PC-9 (cell line): Measurements from ENCODE around the gene OCA2. TPM values are rescaled to one million over a fixed set of nuclear protein-coding genes. Genes with fewer than 3 reads are reported as not detected.

Experiments
- BruUV-seq: library from RNA; stranded (reverse); fragments of 400-500 nt; replicated peaks from 2 replicates; lab custom pipeline; 2021; lab: Mats Ljungman, UMichigan
- CTCF ChIA-PET: fragments of 300-600 bp; sonication (Branson Sonifier 250); formaldehyde crosslinking; loops from one replicate; lab custom pipeline; 2022; ENCODE audit warnings: antibody characterized with exemption; lab: Charles Lee
- POLR2A ChIA-PET: fragments of 300-600 bp; sonication (Branson Sonifier 250); formaldehyde crosslinking; loops from one replicate; lab custom pipeline; 2022; ENCODE audit warnings: antibody characterized with exemption; ENCODE audit not compliant: unreplicated experiment; lab: Charles Lee
- DNase-seq, 2 experiments: peaks; one replicate each; pipeline versions ENCODE4 v3.0.0 to v3.0.0-alpha.2; 2015 to 2022; ENCODE audit warnings: mixed read lengths in 1 of 2
- H2AFZ ChIP-seq: fragments of 200-600 bp; sonication (generic); 2 replicates; pipeline ENCODE4 v1.8.1; 2017; ENCODE audit warnings: antibody characterized with exemption
- H3F3A ChIP-seq: fragments of 200-600 bp; sonication (generic); 2 replicates; pipeline ENCODE4 v1.8.1; 2017; ENCODE audit warnings: antibody characterized with exemption, mild to moderate bottlenecking, low read depth; ENCODE audit not compliant: insufficient read depth
- H3K27ac ChIP-seq: fragments of 200-600 bp; sonication (generic); 2 replicates; pipeline ENCODE4 v1.6.1; 2016; ENCODE audit warnings: mixed run types
- H3K27me3 ChIP-seq: fragments of 200-600 bp; sonication (generic); 2 replicates; pipeline ENCODE4 v1.6.1; 2016; ENCODE audit warnings: low read depth, mixed run types; ENCODE audit not compliant: insufficient read depth
- H3K36me3 ChIP-seq: fragments of 200-600 bp; sonication (generic); 2 replicates; pipeline ENCODE4 v1.6.1; 2016; ENCODE audit warnings: low read depth, mixed run types
- H3K4me1 ChIP-seq: fragments of 200-600 bp; sonication (generic); replicated peaks from 2 replicates; pipeline ENCODE4 v1.6.1; 2016; ENCODE audit warnings: mixed run types; ENCODE audit not compliant: insufficient read depth
- H3K4me2 ChIP-seq: fragments of 200-600 bp; sonication (generic); 2 replicates; pipeline ENCODE4 v1.6.1; 2017; ENCODE audit warnings: mixed run types
- H3K4me3 ChIP-seq: fragments of 200-600 bp; sonication (generic); 2 replicates; pipeline ENCODE4 v1.6.1; 2016; ENCODE audit warnings: mixed run types
- H3K79me2 ChIP-seq: fragments of 200-600 bp; sonication (generic); 2 replicates; pipeline ENCODE4 v1.6.1; 2017; ENCODE audit warnings: low read depth, mixed run types
- H3K9me2 ChIP-seq: fragments of 200-600 bp; sonication (generic); 2 replicates; pipeline ENCODE4 v1.8.1; 2017; ENCODE audit warnings: mild to moderate bottlenecking; ENCODE audit not compliant: insufficient read depth
- H3K9me3 ChIP-seq: fragments of 200-600 bp; sonication (generic); 2 replicates; pipeline ENCODE4 v1.8.1; 2016; ENCODE audit warnings: low read depth; ENCODE audit not compliant: insufficient read depth
- H4K20me1 ChIP-seq: fragments of 200-600 bp; sonication (generic); 2 replicates; pipeline ENCODE4 v1.8.1; 2017; ENCODE audit not compliant: insufficient read depth
- EZH2 ChIP-seq: fragments of 200-600 bp; sonication (generic); IDR thresholded peaks from 2 replicates; pipeline ENCODE4 v1.8.0; 2017; ENCODE audit warnings: antibody characterized with exemption, low read depth
- intact Hi-C: fragments of 100-400 bp; cut with micrococcal nuclease; formaldehyde crosslinking; loops from one replicate; pipeline ENCODE4 v1.10.0; 2022; ENCODE audit not compliant: unreplicated experiment
- total RNA-seq: library from RNA; stranded (reverse); gene quantifications from 2 replicates; pipeline ENCODE4 v1.2.3, GENCODE V29; 2021
- TF ChIP-seq, protein P1 (sequence below): fragments of 200-600 bp; sonication (generic); conservative IDR thresholded peaks from 2 replicates; pipeline ENCODE4 v1.6.1; 2017; ENCODE audit warnings: mixed run types, antibody characterized with exemption, mild to moderate bottlenecking, moderate library complexity

OCA2 gene
- total RNA-seq, 1 experiment from 2014 or later: not detected

DNA sequence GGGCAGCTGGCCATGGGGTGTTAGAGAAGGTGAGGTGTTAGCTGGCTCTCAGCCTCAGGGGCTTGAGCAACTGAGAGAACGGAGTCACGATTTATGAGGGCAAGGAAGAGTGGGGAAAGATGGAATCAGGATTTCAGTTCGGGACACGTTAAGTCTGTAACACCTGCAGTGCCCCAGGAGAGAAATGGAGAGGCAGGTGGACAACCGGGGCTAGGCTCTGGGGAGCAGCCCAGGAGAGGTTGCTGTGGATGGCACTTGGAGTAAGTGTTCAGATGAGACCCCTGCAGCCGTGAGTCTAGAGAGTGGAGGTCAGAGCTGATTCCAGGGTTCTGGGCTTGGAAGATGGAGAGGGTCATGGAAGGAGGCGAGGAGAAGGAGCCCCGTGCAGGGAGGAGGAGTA, 237.9 kb downstream of the OCA2 start:
- H3K9me2 ChIP-seq: no peaks in the 10 kb centered on the region
- no peak overlapping the region for H3K27ac ChIP-seq
- ChIA-PET CTCF (no interaction called here), POLR2A (no interaction called here)
- no peaks in the 10 kb centered on the region for H3F3A ChIP-seq
- no peaks in the 10 kb centered on the region for H4K20me1 ChIP-seq
- no peaks in the 10 kb centered on the region for H3K9me3 ChIP-seq
- peaks cover 33% of the 10 kb centered on the region for H3K27me3 ChIP-seq
- TF ChIP-seq EZH2: no peak
- TF ChIP-seq, protein P1, sequence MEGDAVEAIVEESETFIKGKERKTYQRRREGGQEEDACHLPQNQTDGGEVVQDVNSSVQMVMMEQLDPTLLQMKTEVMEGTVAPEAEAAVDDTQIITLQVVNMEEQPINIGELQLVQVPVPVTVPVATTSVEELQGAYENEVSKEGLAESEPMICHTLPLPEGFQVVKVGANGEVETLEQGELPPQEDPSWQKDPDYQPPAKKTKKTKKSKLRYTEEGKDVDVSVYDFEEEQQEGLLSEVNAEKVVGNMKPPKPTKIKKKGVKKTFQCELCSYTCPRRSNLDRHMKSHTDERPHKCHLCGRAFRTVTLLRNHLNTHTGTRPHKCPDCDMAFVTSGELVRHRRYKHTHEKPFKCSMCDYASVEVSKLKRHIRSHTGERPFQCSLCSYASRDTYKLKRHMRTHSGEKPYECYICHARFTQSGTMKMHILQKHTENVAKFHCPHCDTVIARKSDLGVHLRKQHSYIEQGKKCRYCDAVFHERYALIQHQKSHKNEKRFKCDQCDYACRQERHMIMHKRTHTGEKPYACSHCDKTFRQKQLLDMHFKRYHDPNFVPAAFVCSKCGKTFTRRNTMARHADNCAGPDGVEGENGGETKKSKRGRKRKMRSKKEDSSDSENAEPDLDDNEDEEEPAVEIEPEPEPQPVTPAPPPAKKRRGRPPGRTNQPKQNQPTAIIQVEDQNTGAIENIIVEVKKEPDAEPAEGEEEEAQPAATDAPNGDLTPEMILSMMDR: no peak
- H3K4me3 ChIP-seq: no peak overlapping the region
- H3K79me2 ChIP-seq: no peaks in the 10 kb centered on the region
- H3K4me2 ChIP-seq: no peak overlapping the region
- no peak overlapping the region for H2AFZ ChIP-seq
- no peak for DNase-seq
- H3K4me1 ChIP-seq: no peaks in the 10 kb centered on the region
- BruUV-seq: no TSS peak
- intact Hi-C loops: no loop called here
- no peaks in the 10 kb centered on the region for H3K36me3 ChIP-seq

DNA sequence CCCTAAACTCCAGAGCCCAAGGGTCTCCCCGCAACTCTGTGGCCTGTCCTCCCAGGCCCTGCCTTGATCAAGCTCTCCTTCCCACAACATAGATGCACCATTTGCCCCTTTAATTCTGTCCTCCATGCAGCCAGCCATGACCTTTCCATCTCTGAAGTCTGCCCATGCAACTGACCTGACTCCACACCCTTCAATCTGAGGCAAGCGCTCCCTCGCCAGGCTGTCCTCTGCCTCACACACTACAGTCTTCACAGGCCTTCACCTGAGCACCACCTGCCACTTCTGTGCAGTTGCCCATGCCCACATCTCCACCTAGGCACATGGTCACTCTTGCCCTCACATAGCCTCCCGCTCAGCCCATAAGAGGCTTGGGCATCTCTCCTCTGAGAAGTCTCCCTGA, 244.0 kb downstream of the OCA2 start:
- CTCF ChIA-PET: no interaction called here

DNA sequence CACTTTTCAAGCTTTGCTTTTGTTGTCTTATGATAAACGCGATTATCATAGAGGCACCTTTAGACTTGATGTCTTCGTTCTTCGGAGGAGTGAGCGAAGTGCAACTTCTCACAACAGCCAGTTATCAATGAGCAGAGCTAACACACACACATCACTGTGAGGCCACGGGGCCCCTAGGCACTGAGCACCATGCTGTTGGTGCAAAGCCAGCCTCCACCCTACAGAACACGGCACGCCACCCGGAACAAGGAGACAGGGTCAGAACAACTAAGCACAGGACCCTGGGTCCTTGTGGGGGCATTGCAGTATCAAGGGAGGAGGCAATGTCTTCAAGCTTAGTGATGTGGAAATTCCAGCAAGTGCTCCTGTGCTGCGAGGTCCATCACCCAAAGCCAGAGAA, 244.5 kb downstream of the OCA2 start:
- Histone ChIP-seq H4K20me1 (no peaks in the 10 kb centered on the region), H3K9me2 (no peaks in the 10 kb centered on the region), H3F3A (no peaks in the 10 kb centered on the region), H3K27ac (no peak overlapping the region), H3K27me3 (peaks cover 13% of the 10 kb centered on the region; the same call in 1 of the 2 replicates), H2AFZ (no peak overlapping the region), H3K79me2 (no peaks in the 10 kb centered on the region), H3K4me2 (no peak overlapping the region), H3K36me3 (no peaks in the 10 kb centered on the region), H3K4me3 (no peak overlapping the region), H3K4me1 (no peaks in the 10 kb centered on the region), H3K9me3 (no peaks in the 10 kb centered on the region)
- intact Hi-C loops: no loop called here
- BruUV-seq: no TSS peak
- TF ChIP-seq, protein P1: no peak
- no peak for TF ChIP-seq EZH2
- ChIA-PET POLR2A (no interaction called here), CTCF (no interaction called here)
- DNase-seq: no peak

More for the DNA sequence above, 244.0 kb downstream of the OCA2 start:
- Histone ChIP-seq H4K20me1 (no peaks in the 10 kb centered on the region), H3K79me2 (no peaks in the 10 kb centered on the region), H3K9me2 (no peaks in the 10 kb centered on the region), H3K9me3 (no peaks in the 10 kb centered on the region), H3K27ac (no peak overlapping the region), H3K4me3 (no peak overlapping the region), H3K27me3 (peaks cover 13% of the 10 kb centered on the region; the same call in 1 of the 2 replicates), H3F3A (no peaks in the 10 kb centered on the region), H2AFZ (no peak overlapping the region), H3K4me1 (no peaks in the 10 kb centered on the region), H3K4me2 (no peak overlapping the region), H3K36me3 (no peaks in the 10 kb centered on the region)
- no peak for DNase-seq
- POLR2A ChIA-PET: no interaction called here
- no TSS peak for BruUV-seq
- intact Hi-C loops: no loop called here
- no peak for TF ChIP-seq EZH2
- TF ChIP-seq, protein P1: no peak
